Mesendoderm (in vitro differentiated cells): ENCODE data around the gene FUS.

Experiments
- DNase-seq: peaks from one replicate; pipeline ENCODE4 v3.0.0; 2013
- H2AK5ac ChIP-seq: 2 replicates; pipeline ENCODE4 v1.6.1; 2013; ENCODE audit warnings: low read length, inconsistent platforms
- H2BK120ac ChIP-seq: 2 replicates; pipeline ENCODE4 v1.6.1; 2013; ENCODE audit warnings: low read depth, mild to moderate bottlenecking, low read length, moderate library complexity, mixed read lengths
- H2BK15ac ChIP-seq: replicated peaks from 2 replicates; pipeline ENCODE4 v1.6.1; 2013; ENCODE audit warnings: low read depth, mild to moderate bottlenecking, moderate library complexity
- H2BK5ac ChIP-seq: 2 replicates; pipeline ENCODE4 v1.6.1; 2013; ENCODE audit warnings: low read length, inconsistent platforms
- H3K18ac ChIP-seq: 2 replicates; pipeline ENCODE4 v1.6.1; 2013; ENCODE audit warnings: mild to moderate bottlenecking, low read length, mixed read lengths
- H3K23ac ChIP-seq: one replicate; pipeline ENCODE4 v1.6.1; 2013; ENCODE audit warnings: low read length
- H3K27ac ChIP-seq: 2 replicates; pipeline ENCODE4 v1.5.1; 2013; ENCODE audit warnings: low read depth, mild to moderate bottlenecking, inconsistent platforms, low read length, moderate library complexity
- H3K27me3 ChIP-seq: 2 replicates; pipeline ENCODE4 v1.6.1; 2013; ENCODE audit warnings: low read length, control low read depth, mild to moderate bottlenecking, inconsistent platforms; ENCODE audit not compliant: insufficient read depth, poor library complexity
- H3K36me3 ChIP-seq: 2 replicates; pipeline ENCODE4 v1.6.1; 2013; ENCODE audit warnings: low read length, inconsistent platforms; ENCODE audit not compliant: control insufficient read depth, insufficient read depth
- H3K4ac ChIP-seq: one replicate; pipeline ENCODE4 v1.6.1; 2013; ENCODE audit warnings: low read depth, mild to moderate bottlenecking, low read length, moderate library complexity
- H3K4me1 ChIP-seq: 2 replicates; pipeline ENCODE4 v1.6.1; 2013; ENCODE audit warnings: low read depth, low read length, inconsistent platforms; ENCODE audit not compliant: control insufficient read depth
- H3K4me2 ChIP-seq: 2 replicates; pipeline ENCODE4 v1.6.1; 2013; ENCODE audit warnings: low read length
- H3K4me3 ChIP-seq: 2 replicates; pipeline ENCODE4 v1.5.1; 2013; ENCODE audit warnings: mild to moderate bottlenecking, low read length
- H3K56ac ChIP-seq: one replicate; pipeline ENCODE4 v1.6.1; 2013; ENCODE audit warnings: low read length
- H3K79me1 ChIP-seq: 2 replicates; pipeline ENCODE4 v1.6.1; 2013; ENCODE audit warnings: low read length, inconsistent platforms
- H3K79me2 ChIP-seq: 2 replicates; pipeline ENCODE4 v1.6.1; 2013; ENCODE audit warnings: mild to moderate bottlenecking, low read length; ENCODE audit not compliant: control insufficient read depth, insufficient read depth
- H3K9ac ChIP-seq: 2 replicates; pipeline ENCODE4 v1.6.1; 2013; ENCODE audit warnings: low read length, inconsistent platforms
- H4K5ac ChIP-seq: one replicate; pipeline ENCODE4 v1.6.1; 2013; ENCODE audit warnings: low read length
- H4K8ac ChIP-seq: one replicate; pipeline ENCODE4 v1.6.1; 2013; ENCODE audit warnings: low read depth, mild to moderate bottlenecking, control low read depth, low read length, moderate library complexity
- WGBS: extraction: QIAGEN DNeasy Blood & Tissue Kit; methylation state at CpG from one replicate; pipeline ENCODE4 v1.1.7; 2013; ENCODE audit warnings: low lambda C conversion rate, missing lambda C conversion rate; ENCODE audit not compliant: insufficient coverage; ENCODE audit errors: extremely low coverage; 5-methylcytosine and 5-hydroxymethylcytosine counted together

The FUS gene

DNA sequence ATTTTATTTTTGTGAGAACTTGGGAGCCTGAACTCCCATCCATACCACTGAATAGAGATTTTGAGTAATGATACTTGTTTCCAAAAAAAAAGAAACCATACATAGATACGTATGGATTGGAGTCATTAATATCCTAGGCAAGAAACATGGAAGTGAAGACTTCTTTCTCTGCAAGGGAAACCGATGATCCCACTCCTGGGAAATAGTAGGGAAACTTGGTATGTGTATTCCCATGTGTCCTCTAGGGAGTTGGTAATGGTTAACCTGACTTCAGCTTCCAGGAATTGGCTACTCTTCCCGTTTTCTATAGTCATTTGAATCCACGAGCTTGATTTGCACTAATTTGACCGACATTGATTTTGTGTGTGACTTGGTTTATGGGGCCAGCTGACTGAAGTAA lies 5.4 kb downstream of the FUS start:
- no peak overlapping the region for H2BK15ac ChIP-seq
- no peak overlapping the region for H4K5ac ChIP-seq
- no peak overlapping the region for H4K8ac ChIP-seq
- no peak overlapping the region for H3K4me2 ChIP-seq
- H3K36me3 ChIP-seq = peaks cover 46% of the 10 kb centered on the region
- no peak overlapping the region for H3K18ac ChIP-seq
- H3K4me1 ChIP-seq = peaks cover 4% of the 10 kb centered on the region
- no peak overlapping the region for H2BK120ac ChIP-seq
- no peak overlapping the region for H2BK5ac ChIP-seq
- no peak overlapping the region for H3K4me3 ChIP-seq
- H3K4ac ChIP-seq = no peak overlapping the region
- H2AK5ac ChIP-seq = no peak overlapping the region
- H3K27ac ChIP-seq = no peak overlapping the region
- H3K79me2 ChIP-seq = peaks cover 85% of the 10 kb centered on the region
- peaks cover 36% of the 10 kb centered on the region for H3K79me1 ChIP-seq
- DNase-seq = no peak
- H3K27me3 ChIP-seq = no peaks in the 10 kb centered on the region
- H3K9ac ChIP-seq = no peak overlapping the region
- H3K56ac ChIP-seq = no peak overlapping the region
- H3K23ac ChIP-seq = no peak overlapping the region
- no CpG with 5 or more reads among the region's 5 CpGs for WGBS

- Histone ChIP-seq H2BK5ac (no peak overlapping the region), H3K4me2 (no peak overlapping the region), H3K36me3 (peaks cover 49% of the 10 kb centered on the region), H3K18ac (no peak overlapping the region), H4K5ac (no peak overlapping the region), H3K9ac (no peak overlapping the region), H2BK15ac (no peak overlapping the region), H2BK120ac (no peak overlapping the region), H3K4ac (no peak overlapping the region), H3K23ac (no peak overlapping the region), H3K4me3 (no peak overlapping the region), H4K8ac (no peak overlapping the region), H3K79me1 (peaks cover 39% of the 10 kb centered on the region), H3K27ac (no peak overlapping the region), H3K4me1 (peaks cover 4% of the 10 kb centered on the region), H2AK5ac (no peak overlapping the region), H3K79me2 (peaks cover 79% of the 10 kb centered on the region), H3K56ac (no peak overlapping the region), H3K27me3 (no peaks in the 10 kb centered on the region)
- WGBS = no CpG with 5 or more reads among the region's 7 CpGs
- DNase-seq = no peak
Measured at GRCh38 chr16:31186176-31186575, 6.2 kb downstream of the FUS start.

- H2BK5ac ChIP-seq = no peak overlapping the region
- no peak overlapping the region for H3K4me2 ChIP-seq
- H3K9ac ChIP-seq = no peak overlapping the region
- DNase-seq = no peak
- peaks cover 4% of the 10 kb centered on the region for H3K4me1 ChIP-seq
- peaks cover 56% of the 10 kb centered on the region for H3K36me3 ChIP-seq
- no peak overlapping the region for H3K18ac ChIP-seq
- no peak overlapping the region for H3K4ac ChIP-seq
- H4K5ac ChIP-seq = no peak overlapping the region
- peaks cover 43% of the 10 kb centered on the region for H3K79me1 ChIP-seq
- H2AK5ac ChIP-seq = no peak overlapping the region
- no peak overlapping the region for H3K23ac ChIP-seq
- no peak overlapping the region for H3K4me3 ChIP-seq
- H4K8ac ChIP-seq = no peak overlapping the region
- H2BK15ac ChIP-seq = no peak overlapping the region
- no peak overlapping the region for H3K27ac ChIP-seq
- H2BK120ac ChIP-seq = no peak overlapping the region
- peaks cover 69% of the 10 kb centered on the region for H3K79me2 ChIP-seq
- H3K56ac ChIP-seq = no peak overlapping the region
- no peaks in the 10 kb centered on the region for H3K27me3 ChIP-seq
- WGBS = no CpG with 5 or more reads among the region's 10 CpGs
Measured at GRCh38 chr16:31186930-31187807, 7.2 kb downstream of the FUS start.

DNA sequence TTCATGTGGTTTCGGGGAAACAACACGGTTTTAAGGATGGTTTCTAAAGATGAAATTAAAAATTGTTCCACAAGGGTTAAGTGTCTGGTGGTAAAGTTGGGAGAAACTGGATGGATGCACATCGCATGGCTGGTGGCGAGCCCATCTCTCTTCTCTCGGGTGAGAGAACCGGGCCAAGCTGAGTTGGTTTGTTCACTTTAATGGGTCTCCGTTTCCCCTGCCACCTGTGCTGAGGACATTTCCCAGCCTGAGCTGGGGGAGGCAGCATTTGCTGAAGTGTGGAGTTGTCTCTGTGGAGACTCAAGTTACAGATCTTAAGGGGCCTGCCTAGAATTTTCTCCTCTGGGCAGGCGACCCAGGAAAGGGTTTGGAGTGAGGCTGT lies 7.9 kb downstream of the FUS start:
- Histone ChIP-seq H3K27me3 (no peaks in the 10 kb centered on the region), H2BK120ac (no peak overlapping the region)
- no CpG with 5 or more reads among the region's 8 CpGs for WGBS

DNA sequence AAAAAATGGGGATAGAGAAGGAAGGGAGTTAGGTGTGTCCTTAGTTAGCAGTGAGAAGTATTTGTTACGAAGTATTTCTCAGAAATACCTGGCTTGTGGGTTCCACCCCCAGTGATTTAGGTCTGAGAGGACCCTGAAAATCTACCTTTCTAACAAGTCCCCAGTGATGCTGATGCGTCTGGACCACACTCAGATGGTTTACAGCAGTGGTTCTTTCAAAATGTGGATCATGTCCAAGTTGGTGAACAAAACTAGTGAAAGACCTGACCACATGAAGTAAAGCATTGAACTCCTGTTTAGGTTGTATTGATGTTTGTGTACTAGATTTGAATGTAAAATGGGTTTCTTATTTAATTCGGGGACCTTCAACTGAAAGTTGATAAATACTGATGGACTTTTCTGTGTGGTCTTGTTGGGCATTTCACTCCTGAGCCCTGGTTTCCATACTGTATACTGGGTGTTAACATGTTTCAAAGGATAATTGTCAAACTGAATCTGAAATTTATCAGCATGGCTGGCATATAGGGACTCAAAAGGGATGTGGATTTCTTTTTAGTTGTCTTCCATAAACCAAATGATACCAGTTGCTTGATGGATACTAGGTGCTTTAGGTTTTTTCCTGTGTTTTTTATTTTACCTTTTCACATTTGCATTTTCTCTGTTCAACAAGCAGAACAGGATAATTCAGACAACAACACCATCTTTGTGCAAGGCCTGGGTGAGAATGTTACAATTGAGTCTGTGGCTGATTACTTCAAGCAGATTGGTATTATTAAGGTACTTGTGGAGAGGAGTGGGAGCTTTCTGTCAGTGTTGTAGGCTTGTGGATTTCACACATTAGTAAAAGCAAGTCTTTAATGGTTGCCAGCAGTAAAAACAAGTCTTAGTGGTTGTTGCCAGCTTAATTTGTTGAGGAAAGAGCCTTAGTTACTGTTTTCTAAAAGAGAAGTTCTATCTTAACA lies 8.8 kb downstream of the FUS start:
- Histone ChIP-seq H3K4me3 (no peak overlapping the region), H3K9ac (no peak overlapping the region), H3K23ac (no peak overlapping the region), H3K4me1 (no peaks in the 10 kb centered on the region), H2BK15ac (no peak overlapping the region), H3K79me2 (peaks cover 53% of the 10 kb centered on the region), H3K4me2 (no peak overlapping the region), H2BK5ac (no peak overlapping the region), H3K79me1 (peaks cover 44% of the 10 kb centered on the region), H3K56ac (no peak overlapping the region), H3K18ac (no peak overlapping the region), H4K8ac (no peak overlapping the region), H2AK5ac (no peak overlapping the region), H4K5ac (no peak overlapping the region), H2BK120ac (no peak overlapping the region), H3K27ac (no peak overlapping the region), H3K27me3 (no peaks in the 10 kb centered on the region), H3K4ac (no peak overlapping the region), H3K36me3 (peaks cover 57% of the 10 kb centered on the region)
- DNase-seq = no peak
- no CpG with 5 or more reads among the region's 3 CpGs for WGBS

More for the DNA sequence above, 7.9 kb downstream of the FUS start:
- no peak overlapping the region for H3K4me2 ChIP-seq
- H3K23ac ChIP-seq = no peak overlapping the region
- H2BK15ac ChIP-seq = no peak overlapping the region
- no peak overlapping the region for H2AK5ac ChIP-seq
- no peak overlapping the region for H3K9ac ChIP-seq
- no peak for DNase-seq
- H3K79me2 ChIP-seq = peaks cover 63% of the 10 kb centered on the region
- H3K4me3 ChIP-seq = no peak overlapping the region
- H3K36me3 ChIP-seq = peaks cover 56% of the 10 kb centered on the region
- no peak overlapping the region for H3K56ac ChIP-seq
- H3K18ac ChIP-seq = no peak overlapping the region
- H4K5ac ChIP-seq = no peak overlapping the region
- peaks cover 44% of the 10 kb centered on the region for H3K79me1 ChIP-seq
- no peak overlapping the region for H3K4ac ChIP-seq
- H3K27ac ChIP-seq = no peak overlapping the region
- no peak overlapping the region for H4K8ac ChIP-seq
- peaks cover 4% of the 10 kb centered on the region for H3K4me1 ChIP-seq
- no peak overlapping the region for H2BK5ac ChIP-seq
